ENCODE data around the gene PLPPR1.

Gene PLPPR1

GRCh38 chr9:101184813-101185278 lies 156.3 kb downstream of the PLPPR1 start:
- no peak for TF ChIP-seq CTCF (conservative IDR thresholded peaks at IDR 0.05; ENCODE audit: low read depth, low read length)
- no peak for DNase-seq (ENCODE audit: low read depth)

GRCh38 chr9:101191723-101192122 lies 163.2 kb downstream of the PLPPR1 start:
- no peak overlapping the region for H3K4me3 ChIP-seq (ENCODE audit: low read length)
- TF ChIP-seq CTCF (conservative IDR thresholded peaks at IDR 0.05; ENCODE audit: low read depth, low read length), result no peak
- DNase-seq (ENCODE audit: low read depth), result no peak

More at GRCh38 chr9:101184813-101185278, 156.3 kb downstream of the PLPPR1 start:
- no peak overlapping the region for H3K4me3 ChIP-seq (ENCODE audit: low read length)

- TF ChIP-seq CTCF (conservative IDR thresholded peaks at IDR 0.05; ENCODE audit: low read depth, low read length), result no peak
- DNase-seq (ENCODE audit: low read depth), result no peak
- no peak overlapping the region for H3K4me3 ChIP-seq (ENCODE audit: low read length)
Observed at GRCh38 chr9:101197026-101197425, 168.5 kb downstream of the PLPPR1 start.

GRCh38 chr9:101200852-101201251 lies 172.3 kb downstream of the PLPPR1 start:
- no peak for TF ChIP-seq CTCF (conservative IDR thresholded peaks at IDR 0.05; ENCODE audit: low read depth, low read length)
- H3K4me3 ChIP-seq (ENCODE audit: low read length), result no peak overlapping the region
- no peak for DNase-seq (ENCODE audit: low read depth)

GRCh38 chr9:101201630-101202029 lies 173.1 kb downstream of the PLPPR1 start:
- no peak overlapping the region for H3K4me3 ChIP-seq (ENCODE audit: low read length)
- peak; percentile 51 for DNase-seq (ENCODE audit: low read depth)
- TF ChIP-seq CTCF (conservative IDR thresholded peaks at IDR 0.05; ENCODE audit: low read depth, low read length), result no peak

- DNase-seq (ENCODE audit: low read depth), result no peak
- TF ChIP-seq CTCF (conservative IDR thresholded peaks at IDR 0.05; ENCODE audit: low read depth, low read length), result no peak
- no peak overlapping the region for H3K4me3 ChIP-seq (ENCODE audit: low read length)
Observed at GRCh38 chr9:101209670-101210069, 181.1 kb downstream of the PLPPR1 start.

- no peak for DNase-seq (ENCODE audit: low read depth)
- no peak for TF ChIP-seq CTCF (conservative IDR thresholded peaks at IDR 0.05; ENCODE audit: low read depth, low read length)
- H3K4me3 ChIP-seq (ENCODE audit: low read length), result no peak overlapping the region
Observed at GRCh38 chr9:101212661-101213060, 184.1 kb downstream of the PLPPR1 start.
